HG03103 (cell line): ENCODE measurements around the gene B3GALNT1.

Experiments used
- ATAC-seq: cut with Tn5 transposase; IDR thresholded peaks from one replicate; pipeline ENCODE4 v1.9.1; 2021; ENCODE audit warnings: low read depth; ENCODE audit not compliant: unreplicated experiment

Gene B3GALNT1

DNA sequence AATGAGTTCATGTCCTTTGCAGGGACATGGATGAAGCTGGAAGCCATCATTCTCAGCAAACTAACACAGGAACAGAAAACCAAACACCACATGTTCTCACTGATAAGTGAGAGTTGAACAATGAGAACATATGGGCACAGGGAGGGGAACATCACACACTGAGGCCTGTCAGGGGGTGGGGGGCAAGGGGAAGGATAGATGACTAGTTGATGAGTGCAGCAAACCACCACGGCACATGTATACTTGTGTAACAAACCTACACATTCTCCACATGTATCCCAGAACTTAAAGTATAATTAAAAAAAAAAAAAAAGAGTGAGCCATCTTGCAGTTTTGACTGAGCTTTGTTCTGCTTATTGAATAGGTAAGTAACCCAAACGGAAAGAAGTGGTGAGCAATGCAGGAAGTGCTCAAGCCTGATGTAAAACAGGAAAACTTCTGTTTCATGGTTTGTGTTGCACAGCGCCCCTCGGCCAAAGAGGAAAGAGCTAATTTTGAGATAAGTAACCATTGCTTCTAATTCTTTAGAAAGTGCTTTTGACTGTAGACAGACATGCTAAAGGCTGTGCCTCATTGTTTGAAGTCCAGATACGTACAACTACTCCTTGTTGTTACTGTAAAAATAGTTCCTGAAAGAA is 70.1 kb downstream of the B3GALNT1 start:
- peak; percentile 75 for ATAC-seq
